GM12875 (cell line): ENCODE results near the gene OXER1.

Experiments
- H3K4me3 ChIP-seq: one replicate; pipeline ENCODE4 v1.5.1; 2011; ENCODE audit warnings: low read depth, low read length, control low read depth
- CTCF ChIP-seq: IDR thresholded peaks from 2 replicates; pipeline ENCODE4 v1.5.1; 2011; ENCODE audit warnings: low read depth, mild to moderate bottlenecking, control low read depth, inconsistent platforms, low read length, moderate library complexity, borderline replicate concordance; ENCODE audit not compliant: insufficient read depth

Gene OXER1

GRCh38 chr2:42788882-42789281, 24.9 kb upstream of the OXER1 start:
- no peak for TF ChIP-seq CTCF
- no peak overlapping the region for H3K4me3 ChIP-seq

GRCh38 chr2:42788478-42788793, 24.5 kb upstream of the OXER1 start:
- no peak for TF ChIP-seq CTCF
- no peak overlapping the region for H3K4me3 ChIP-seq

- TF ChIP-seq CTCF: no peak
- H3K4me3 ChIP-seq: no peak overlapping the region
These were observed 24.0 kb upstream of the OXER1 start for GRCh38 chr2:42787788-42788477.

GRCh38 chr2:42787424-42787787, 23.5 kb upstream of the OXER1 start:
- H3K4me3 ChIP-seq: no peak overlapping the region
- no peak for TF ChIP-seq CTCF

GRCh38 chr2:42786561-42787345, 22.8 kb upstream of the OXER1 start:
- TF ChIP-seq CTCF: no peak
- no peak overlapping the region for H3K4me3 ChIP-seq

GRCh38 chr2:42784204-42784880, 20.4 kb upstream of the OXER1 start:
- TF ChIP-seq CTCF: no peak
- no peak overlapping the region for H3K4me3 ChIP-seq
